ENCODE data around the gene AIRE. TPM values are rescaled to one million over a fixed set of nuclear protein-coding genes. Genes with fewer than 3 reads are reported as not detected.

AIRE gene
- total RNA-seq, 1 experiment from 2014 or later: 0.09 TPM

GRCh38 chr21:44269090-44269489, 16.6 kb upstream of the AIRE start:
- no peak for ATAC-seq
- H3K9me3 Mint-ChIP-seq: no peaks in the 10 kb centered on the region
- H3K36me3 Mint-ChIP-seq: no peaks in the 10 kb centered on the region
- no peak overlapping the region for H3K27ac Mint-ChIP-seq
- ChIA-PET POLR2A (no interaction called here), CTCF (interaction anchor here (1.4 kb wide), 1 partner anchor 15 kb away, joined by 4 read pairs; no protein-coding TSS in a partner anchor)
- no peak for DNase-seq (ENCODE audit: low spot score)
- no peak for TF ChIP-seq KAT7 (CRISPR knock-in tag; IDR thresholded peaks at IDR 0.05; ENCODE audit: borderline replicate concordance)
- no peak for TF ChIP-seq FOXP1 (CRISPR knock-in tag; IDR thresholded peaks at IDR 0.05; ENCODE audit: borderline replicate concordance)
- TF ChIP-seq FOXJ3 (CRISPR knock-in tag; IDR thresholded peaks at IDR 0.05; ENCODE audit: borderline replicate concordance): no peak
- no peak for TF ChIP-seq CDX4 (CRISPR knock-in tag; IDR thresholded peaks at IDR 0.05; ENCODE audit: borderline replicate concordance)
- no peak for TF ChIP-seq PRDM15 (CRISPR knock-in tag; IDR thresholded peaks at IDR 0.05)
- no peak for TF ChIP-seq CREB1 (CRISPR knock-in tag; IDR thresholded peaks at IDR 0.05)
- TF ChIP-seq PRRX2 (CRISPR knock-in tag; IDR thresholded peaks at IDR 0.05): no peak
- TF ChIP-seq OVOL2 (CRISPR knock-in tag; IDR thresholded peaks at IDR 0.05; ENCODE audit: borderline replicate concordance): no peak
- no peak for TF ChIP-seq EMX1 (CRISPR knock-in tag; IDR thresholded peaks at IDR 0.05)
- no peak for TF ChIP-seq GRHL2 (CRISPR knock-in tag; IDR thresholded peaks at IDR 0.05; ENCODE audit: insufficient replicate concordance, severe bottlenecking)
- no peak for TF ChIP-seq RORB (CRISPR knock-in tag; IDR thresholded peaks at IDR 0.05)
- TF ChIP-seq SP1 (CRISPR knock-in tag; conservative IDR thresholded peaks at IDR 0.05): no peak
- no peak for TF ChIP-seq GABPB1 (CRISPR knock-in tag; IDR thresholded peaks at IDR 0.05)
- no peak for TF ChIP-seq ATF2 (CRISPR knock-in tag; IDR thresholded peaks at IDR 0.05; ENCODE audit: borderline replicate concordance, low read depth)
- TF ChIP-seq E2F4 (CRISPR knock-in tag; IDR thresholded peaks at IDR 0.05; ENCODE audit: borderline replicate concordance, low read depth): no peak
- TF ChIP-seq NFATC4 (CRISPR knock-in tag; IDR thresholded peaks at IDR 0.05): no peak
- TF ChIP-seq JAZF1 (CRISPR knock-in tag; IDR thresholded peaks at IDR 0.05): no peak
- no peak for TF ChIP-seq MXD4 (CRISPR knock-in tag; IDR thresholded peaks at IDR 0.05; ENCODE audit: borderline replicate concordance)
- no peaks in the 10 kb centered on the region for H3K27me3 Mint-ChIP-seq (ENCODE audit: low read depth)
- no peaks in the 10 kb centered on the region for H3K4me1 Mint-ChIP-seq
- H3K4me3 Mint-ChIP-seq: no peak overlapping the region

- DNase-seq (ENCODE audit: low spot score) (no peak), ATAC-seq (no peak)
- Mint-ChIP-seq H3K27ac (no peak overlapping the region), H3K27me3 (ENCODE audit: low read depth) (peaks cover 4% of the 10 kb centered on the region; the same call in 1 of the 2 replicates), H3K4me1 (no peaks in the 10 kb centered on the region), H3K4me3 (no peak overlapping the region), H3K9me3 (no peaks in the 10 kb centered on the region), H3K36me3 (no peaks in the 10 kb centered on the region)
- POLR2A ChIA-PET: no interaction called here
- CTCF ChIA-PET: no interaction called here
- TF ChIP-seq ATF2 (CRISPR knock-in tag; IDR thresholded peaks at IDR 0.05; ENCODE audit: borderline replicate concordance, low read depth): no peak
Measured at GRCh38 chr21:44271558-44272283, 14.0 kb upstream of the AIRE start.
